ENCODE results near the gene CHKA. TPM values are rescaled to one million over a fixed set of nuclear protein-coding genes. Genes with fewer than 3 reads are reported as not detected.
A peak's percentile ranks its signal among the peaks of the same experiment; 100 is the strongest.

CHKA gene
- total RNA-seq, 1 donor from 2014 or later: 18.2 TPM

- Histone ChIP-seq H3K27ac (no peak overlapping the region), H3K9me3 (no peaks in the 10 kb centered on the region), H3K36me3 (no peaks in the 10 kb centered on the region), H3K27me3 (no peaks in the 10 kb centered on the region), H3K4me1 (peaks cover 19% of the 10 kb centered on the region), H3K4me3 (no peak overlapping the region)
- no peak for TF ChIP-seq POLR2AphosphoS5 (IDR thresholded peaks at IDR 0.05; ENCODE audit: insufficient read depth in 1 of 2, low read depth in 1 of 2)
- TF ChIP-seq POLR2A (IDR thresholded peaks at IDR 0.05): no peak
- no peak for TF ChIP-seq CTCF (IDR thresholded peaks at IDR 0.05)
- no peak for DNase-seq (ENCODE audit: extremely low spot score in 2 of 2)
- intact Hi-C loops (cut with DNase I): no loop called here
Measured at GRCh38 chr11:68148879-68149278, 27.7 kb upstream of the CHKA start.

- DNase-seq (ENCODE audit: extremely low spot score in 2 of 2): no peak
- peaks cover 19% of the 10 kb centered on the region for H3K4me1 ChIP-seq
- TF ChIP-seq CTCF (IDR thresholded peaks at IDR 0.05) (no peak), POLR2A (IDR thresholded peaks at IDR 0.05) (no peak), POLR2AphosphoS5 (IDR thresholded peaks at IDR 0.05; ENCODE audit: insufficient read depth in 1 of 2, low read depth in 1 of 2) (no peak)
- no peaks in the 10 kb centered on the region for H3K27me3 ChIP-seq
- no peak overlapping the region for H3K27ac ChIP-seq
- no peak overlapping the region for H3K4me3 ChIP-seq
- no peaks in the 10 kb centered on the region for H3K36me3 ChIP-seq
- no peaks in the 10 kb centered on the region for H3K9me3 ChIP-seq
- intact Hi-C loops (cut with DNase I): no loop called here
Measured at GRCh38 chr11:68148071-68148805, 27.1 kb upstream of the CHKA start.

GRCh38 chr11:68146704-68147474 is 25.7 kb upstream of the CHKA start:
- Histone ChIP-seq H3K27ac (no peak overlapping the region), H3K27me3 (no peaks in the 10 kb centered on the region), H3K4me3 (no peak overlapping the region), H3K9me3 (no peaks in the 10 kb centered on the region), H3K36me3 (no peaks in the 10 kb centered on the region), H3K4me1 (peaks cover 29% of the 10 kb centered on the region)
- intact Hi-C loops (cut with DNase I): no loop called here
- no peak for DNase-seq (ENCODE audit: extremely low spot score in 2 of 2)
- TF ChIP-seq POLR2A (IDR thresholded peaks at IDR 0.05): no peak
- no peak for TF ChIP-seq CTCF (IDR thresholded peaks at IDR 0.05)
- TF ChIP-seq POLR2AphosphoS5 (IDR thresholded peaks at IDR 0.05; ENCODE audit: insufficient read depth in 1 of 2, low read depth in 1 of 2): no peak

- DNase-seq (ENCODE audit: extremely low spot score in 2 of 2): no peak
- Histone ChIP-seq H3K4me1 (peaks cover 33% of the 10 kb centered on the region), H3K36me3 (no peaks in the 10 kb centered on the region), H3K27ac (no peak overlapping the region), H3K9me3 (no peaks in the 10 kb centered on the region), H3K4me3 (no peak overlapping the region), H3K27me3 (no peaks in the 10 kb centered on the region)
- peak in 1 of 2 donors; percentile 31 for TF ChIP-seq POLR2AphosphoS5 (IDR thresholded peaks at IDR 0.05; ENCODE audit: insufficient read depth in 1 of 2, low read depth in 1 of 2)
- TF ChIP-seq CTCF (IDR thresholded peaks at IDR 0.05): no peak
- intact Hi-C loops (cut with DNase I): no loop called here
Measured at GRCh38 chr11:68146010-68146540, 24.9 kb upstream of the CHKA start.

Measured in vagina (tissue), 2 donors.